Endothelial cell (in vitro differentiated cells): ENCODE data around the gene CPD. TPM values are rescaled to one million over a fixed set of nuclear protein-coding genes. Genes with fewer than 3 reads are reported as not detected.
A peak's percentile ranks its signal among the peaks of the same experiment; 100 is the strongest.
"Not testable (repeated sequence)": the region's sequence is repeated elsewhere in the genome, so short reads cannot be mapped to it uniquely, and the experiment has no call there.

Source experiments
- DNase-seq: peaks from one replicate; pipeline ENCODE4 v3.0.0; 2021; ENCODE audit warnings: low spot score
- H3K27ac Mint-ChIP-seq: one replicate; pipeline ENCODE4 v1.8.0; 2021; ENCODE audit warnings: mixed read lengths, inconsistent platforms; ENCODE audit not compliant: unreplicated experiment
- H3K27me3 Mint-ChIP-seq: one replicate; pipeline ENCODE4 v1.8.0; 2021; ENCODE audit warnings: mild to moderate bottlenecking, moderate library complexity, mixed read lengths, inconsistent platforms; ENCODE audit not compliant: unreplicated experiment
- H3K36me3 Mint-ChIP-seq: one replicate; pipeline ENCODE4 v1.8.0; 2021; ENCODE audit warnings: mild to moderate bottlenecking, low read depth, mixed read lengths, inconsistent platforms; ENCODE audit not compliant: unreplicated experiment
- H3K4me1 Mint-ChIP-seq: one replicate; pipeline ENCODE4 v1.8.0; 2021; ENCODE audit warnings: mild to moderate bottlenecking, mixed read lengths, inconsistent platforms; ENCODE audit not compliant: unreplicated experiment
- H3K4me3 Mint-ChIP-seq: one replicate; pipeline ENCODE4 v1.8.0; 2021; ENCODE audit warnings: mild to moderate bottlenecking, mixed read lengths, inconsistent platforms; ENCODE audit not compliant: unreplicated experiment
- H3K9me3 Mint-ChIP-seq: one replicate; pipeline ENCODE4 v1.8.0; 2021; ENCODE audit warnings: mixed read lengths, inconsistent platforms; ENCODE audit not compliant: unreplicated experiment
- total RNA-seq: library from RNA; stranded (reverse); fragmentation: NEBNext Ultra II Directional; extraction: Animal tissue kit (Norgen Biotek cat#: 25700); gene quantifications from one replicate; pipeline ENCODE4 v1.2.1, GENCODE V29; 2021; ENCODE audit not compliant: unreplicated experiment
- TF ChIP-seq, protein P1 (sequence below): fragments of 200-600 bp; sonication (generic); IDR thresholded peaks from one replicate; pipeline ENCODE4 v1.5.0; 2021; ENCODE audit warnings: antibody characterized with exemption; ENCODE audit not compliant: unreplicated experiment

Gene CPD
- total RNA-seq, 1 donor from 2014 or later: 119 TPM

DNA sequence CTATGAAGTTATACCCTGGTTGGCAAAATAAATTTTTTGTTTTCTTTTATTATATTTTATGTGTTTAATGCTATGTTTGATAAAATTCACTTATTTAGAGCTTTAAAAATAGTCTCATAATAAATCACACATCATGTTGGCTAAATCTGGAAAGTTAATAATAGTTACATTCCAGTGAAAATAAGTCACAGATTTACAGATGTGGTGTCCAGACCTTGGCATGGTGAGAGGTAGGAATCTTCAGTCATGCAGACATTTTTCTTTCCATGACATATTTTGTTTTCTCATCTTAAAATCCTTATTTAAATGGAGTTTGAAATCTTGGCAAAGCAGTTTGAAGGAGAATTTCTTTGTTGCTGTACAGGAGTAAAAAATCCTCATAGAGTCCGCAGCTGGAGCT, 50.4 kb downstream of the CPD start:
- Mint-ChIP-seq H3K4me3 (no peak overlapping the region), H3K9me3 (no peaks in the 10 kb centered on the region), H3K36me3 (peaks cover 33% of the 10 kb centered on the region), H3K4me1 (peaks cover 5% of the 10 kb centered on the region), H3K27me3 (peaks cover 4% of the 10 kb centered on the region), H3K27ac (no peak overlapping the region)
- TF ChIP-seq, protein P1, sequence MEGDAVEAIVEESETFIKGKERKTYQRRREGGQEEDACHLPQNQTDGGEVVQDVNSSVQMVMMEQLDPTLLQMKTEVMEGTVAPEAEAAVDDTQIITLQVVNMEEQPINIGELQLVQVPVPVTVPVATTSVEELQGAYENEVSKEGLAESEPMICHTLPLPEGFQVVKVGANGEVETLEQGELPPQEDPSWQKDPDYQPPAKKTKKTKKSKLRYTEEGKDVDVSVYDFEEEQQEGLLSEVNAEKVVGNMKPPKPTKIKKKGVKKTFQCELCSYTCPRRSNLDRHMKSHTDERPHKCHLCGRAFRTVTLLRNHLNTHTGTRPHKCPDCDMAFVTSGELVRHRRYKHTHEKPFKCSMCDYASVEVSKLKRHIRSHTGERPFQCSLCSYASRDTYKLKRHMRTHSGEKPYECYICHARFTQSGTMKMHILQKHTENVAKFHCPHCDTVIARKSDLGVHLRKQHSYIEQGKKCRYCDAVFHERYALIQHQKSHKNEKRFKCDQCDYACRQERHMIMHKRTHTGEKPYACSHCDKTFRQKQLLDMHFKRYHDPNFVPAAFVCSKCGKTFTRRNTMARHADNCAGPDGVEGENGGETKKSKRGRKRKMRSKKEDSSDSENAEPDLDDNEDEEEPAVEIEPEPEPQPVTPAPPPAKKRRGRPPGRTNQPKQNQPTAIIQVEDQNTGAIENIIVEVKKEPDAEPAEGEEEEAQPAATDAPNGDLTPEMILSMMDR: no peak
- DNase-seq: no peak

DNA sequence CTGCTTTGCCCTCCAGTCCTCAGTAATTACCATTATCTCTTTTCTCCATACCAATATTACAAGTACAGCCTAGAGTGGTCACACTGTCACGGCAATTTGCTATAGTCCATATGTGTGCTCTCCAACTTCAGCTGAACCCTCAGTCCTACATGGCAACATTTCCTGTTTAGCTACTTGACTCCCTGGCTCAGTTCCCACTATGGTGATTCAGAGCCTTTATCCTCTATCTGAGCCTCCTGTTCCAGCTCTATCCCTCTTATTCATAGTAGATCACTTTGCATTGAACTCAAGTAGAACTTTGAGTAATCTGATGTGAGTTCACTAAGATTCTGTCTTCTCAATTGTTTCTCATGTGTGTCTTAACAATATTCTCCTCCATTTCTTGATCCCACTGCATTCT, 54.8 kb downstream of the CPD start:
- Mint-ChIP-seq H3K27ac (no peak overlapping the region), H3K4me3 (no peak overlapping the region), H3K4me1 (peaks cover 5% of the 10 kb centered on the region), H3K27me3 (peaks cover 1% of the 10 kb centered on the region), H3K36me3 (peaks cover 25% of the 10 kb centered on the region), H3K9me3 (no peaks in the 10 kb centered on the region)
- TF ChIP-seq, protein P1: no peak
- DNase-seq: no peak

DNA sequence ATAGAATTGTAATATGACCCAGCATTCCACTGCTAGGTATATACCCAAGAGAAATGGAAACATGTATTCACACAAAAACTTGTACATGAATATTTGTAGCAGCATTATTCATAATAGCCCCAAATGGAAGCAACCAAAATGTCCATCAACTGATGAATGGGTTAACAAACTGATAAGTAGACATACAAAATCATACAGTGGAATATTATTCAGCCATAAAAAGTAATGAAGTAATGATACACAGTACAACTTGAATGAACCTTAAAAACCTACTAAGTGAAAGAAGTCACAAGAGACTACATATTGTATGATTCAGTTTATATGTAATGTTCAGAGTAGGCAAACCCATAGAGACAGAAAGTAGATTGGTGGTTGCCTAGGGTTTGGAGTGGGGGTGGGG, 58.0 kb downstream of the CPD start:
- peaks cover 5% of the 10 kb centered on the region for H3K4me1 Mint-ChIP-seq
- no peak overlapping the region for H3K27ac Mint-ChIP-seq
- TF ChIP-seq, protein P1: no peak
- H3K4me3 Mint-ChIP-seq: no peak overlapping the region
- peaks cover 3% of the 10 kb centered on the region for H3K27me3 Mint-ChIP-seq
- no peaks in the 10 kb centered on the region for H3K9me3 Mint-ChIP-seq
- DNase-seq: no peak
- H3K36me3 Mint-ChIP-seq: peaks cover 20% of the 10 kb centered on the region

DNA sequence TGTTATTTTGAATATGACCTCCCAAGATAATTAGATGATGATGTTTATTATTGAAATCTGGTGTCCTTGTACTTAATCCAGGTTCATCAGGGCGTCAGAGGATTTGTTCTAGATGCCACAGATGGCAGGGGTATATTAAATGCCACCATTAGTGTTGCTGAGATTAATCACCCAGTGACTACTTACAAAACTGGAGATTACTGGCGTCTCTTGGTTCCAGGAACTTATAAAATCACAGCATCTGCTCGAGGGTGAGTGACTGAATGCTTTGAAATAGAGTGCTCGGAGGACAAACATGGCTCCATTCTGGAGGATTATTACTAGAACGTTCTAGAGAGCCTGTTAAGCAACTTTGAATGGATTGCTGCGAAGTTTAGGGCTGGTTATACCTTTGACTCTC, 65.0 kb downstream of the CPD start:
- peaks cover 2% of the 10 kb centered on the region for H3K4me1 Mint-ChIP-seq
- H3K27me3 Mint-ChIP-seq: no peaks in the 10 kb centered on the region
- H3K9me3 Mint-ChIP-seq: no peaks in the 10 kb centered on the region
- H3K36me3 Mint-ChIP-seq: peaks cover 15% of the 10 kb centered on the region
- H3K4me3 Mint-ChIP-seq: no peak overlapping the region
- DNase-seq: no peak
- H3K27ac Mint-ChIP-seq: no peak overlapping the region
- TF ChIP-seq, protein P1: no peak

DNA sequence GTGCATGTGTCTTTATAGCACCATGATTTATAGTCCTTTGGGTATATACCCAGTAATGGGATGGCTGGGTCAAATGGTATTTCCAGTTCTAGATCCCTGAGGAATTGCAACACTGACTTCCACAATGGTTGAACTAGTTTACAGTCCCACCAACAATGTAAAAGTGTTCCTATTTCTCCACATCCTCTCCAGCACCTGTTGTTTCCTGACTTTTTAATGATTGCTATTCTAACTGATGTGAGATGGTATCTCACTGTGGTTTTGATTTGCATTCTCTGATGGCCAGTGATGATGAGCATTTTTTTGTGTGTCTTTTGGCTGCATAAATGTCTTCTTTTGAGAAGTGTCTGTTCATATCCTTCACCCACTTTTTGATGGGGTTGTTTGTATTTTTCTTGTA, 67.9 kb downstream of the CPD start:
- not testable (repeated sequence) for H3K27ac Mint-ChIP-seq

DNA sequence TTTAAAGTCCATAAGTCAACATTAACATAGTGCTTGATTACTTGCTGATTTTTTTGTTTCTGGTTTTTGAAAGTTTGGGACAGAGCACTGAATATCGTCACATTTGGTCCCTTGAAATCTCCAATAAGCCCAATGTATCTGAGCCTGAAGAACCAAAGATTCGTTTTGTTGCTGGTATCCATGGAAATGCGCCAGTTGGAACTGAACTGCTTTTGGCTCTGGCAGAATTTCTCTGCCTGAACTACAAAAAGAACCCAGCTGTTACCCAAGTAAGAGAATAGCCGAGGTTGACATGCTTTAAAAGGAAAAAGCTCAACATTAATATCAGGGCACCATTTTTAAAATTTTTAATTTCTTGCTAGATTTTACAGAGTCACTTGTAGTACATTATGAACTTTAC, 70.8 kb downstream of the CPD start:
- Mint-ChIP-seq H3K36me3 (peaks cover 33% of the 10 kb centered on the region), H3K27ac (no peak overlapping the region), H3K9me3 (no peaks in the 10 kb centered on the region), H3K27me3 (peaks cover 2% of the 10 kb centered on the region), H3K4me1 (peaks cover 2% of the 10 kb centered on the region), H3K4me3 (no peak overlapping the region)
- TF ChIP-seq, protein P1: no peak
- DNase-seq: no peak

More for the DNA sequence above, 67.9 kb downstream of the CPD start:
- not testable (repeated sequence) for H3K4me1 Mint-ChIP-seq, H3K27me3 Mint-ChIP-seq, H3K9me3 Mint-ChIP-seq, DNase-seq
- Mint-ChIP-seq H3K36me3 (peaks cover 15% of the 10 kb centered on the region), H3K4me3 (peak overlapping the region; percentile 51)
